AG09319 (cell line): Measurements from ENCODE around the gene CAND2.

Source experiments
- DNase-seq: peaks from one replicate; pipeline ENCODE4 v3.0.0-alpha.2; 2010; ENCODE audit warnings: low read depth; ENCODE audit errors: extremely low read depth
- CTCF ChIP-seq: IDR thresholded peaks from 2 replicates; pipeline ENCODE4 v1.5.1; 2011; ENCODE audit warnings: low read depth, mild to moderate bottlenecking, inconsistent platforms, low read length, moderate library complexity

The CAND2 gene

DNA sequence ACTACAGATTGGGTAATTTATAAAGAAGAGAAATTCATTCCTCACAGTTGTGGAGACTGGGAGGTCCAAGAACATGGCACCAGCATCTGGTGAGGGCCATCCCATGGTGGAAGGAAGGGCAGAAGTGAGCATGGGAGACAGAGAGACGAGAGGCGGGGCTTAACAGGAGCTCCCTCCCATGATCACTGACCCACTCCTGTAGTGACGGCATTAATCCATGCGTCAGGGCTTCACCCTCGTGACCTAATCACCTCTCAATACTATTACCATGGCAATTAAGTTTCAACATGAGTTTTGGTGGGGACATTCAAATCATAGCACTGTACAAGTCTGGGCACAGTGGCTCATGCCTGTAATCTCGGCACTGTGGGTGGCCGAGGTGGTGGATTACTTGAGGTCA lies 27.8 kb downstream of the CAND2 start:
- DNase-seq: no peak
- TF ChIP-seq CTCF: no peak

DNA sequence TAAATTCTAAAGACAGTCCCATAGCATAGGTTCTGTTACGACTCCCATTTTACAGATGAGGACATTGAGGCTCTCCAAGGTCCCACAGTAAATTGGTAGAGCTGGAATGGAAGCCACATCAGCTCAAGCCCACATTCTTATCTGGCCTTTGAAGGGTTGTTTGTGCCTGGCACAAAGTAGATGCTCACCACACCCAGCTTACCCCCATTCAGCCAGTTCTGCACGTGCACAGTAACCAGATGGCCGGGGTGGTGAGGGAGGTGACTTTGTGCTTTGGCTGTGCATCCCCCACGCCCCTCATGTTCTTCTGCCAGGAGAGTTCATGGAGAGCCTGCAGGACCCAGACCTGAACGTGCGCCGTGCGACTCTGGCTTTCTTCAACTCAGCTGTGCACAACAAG lies 28.7 kb downstream of the CAND2 start:
- TF ChIP-seq CTCF: no peak
- no peak for DNase-seq

GRCh38 chr3:12828751-12829150 lies 32.3 kb downstream of the CAND2 start:
- no peak for TF ChIP-seq CTCF
- DNase-seq: no peak

DNA sequence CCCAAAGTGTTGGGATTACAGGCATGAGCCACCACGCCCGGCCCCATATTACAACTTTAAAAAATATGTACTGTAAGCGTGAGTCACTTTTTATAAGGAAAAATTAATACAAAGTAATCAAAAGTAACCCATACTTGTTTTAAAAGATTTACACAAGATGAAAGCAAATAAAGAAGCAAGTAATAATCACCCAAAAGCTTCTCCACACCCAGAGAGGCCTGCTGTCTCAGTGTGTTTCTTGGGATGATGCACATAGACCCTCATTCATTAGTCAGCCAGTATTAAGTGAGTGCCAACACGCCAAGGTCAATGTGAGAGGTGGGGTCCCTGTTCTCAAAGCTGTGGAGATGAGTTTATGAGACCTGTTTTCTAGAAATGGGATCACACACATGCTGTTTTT lies 32.9 kb downstream of the CAND2 start:
- no peak for DNase-seq
- TF ChIP-seq CTCF: no peak

DNA sequence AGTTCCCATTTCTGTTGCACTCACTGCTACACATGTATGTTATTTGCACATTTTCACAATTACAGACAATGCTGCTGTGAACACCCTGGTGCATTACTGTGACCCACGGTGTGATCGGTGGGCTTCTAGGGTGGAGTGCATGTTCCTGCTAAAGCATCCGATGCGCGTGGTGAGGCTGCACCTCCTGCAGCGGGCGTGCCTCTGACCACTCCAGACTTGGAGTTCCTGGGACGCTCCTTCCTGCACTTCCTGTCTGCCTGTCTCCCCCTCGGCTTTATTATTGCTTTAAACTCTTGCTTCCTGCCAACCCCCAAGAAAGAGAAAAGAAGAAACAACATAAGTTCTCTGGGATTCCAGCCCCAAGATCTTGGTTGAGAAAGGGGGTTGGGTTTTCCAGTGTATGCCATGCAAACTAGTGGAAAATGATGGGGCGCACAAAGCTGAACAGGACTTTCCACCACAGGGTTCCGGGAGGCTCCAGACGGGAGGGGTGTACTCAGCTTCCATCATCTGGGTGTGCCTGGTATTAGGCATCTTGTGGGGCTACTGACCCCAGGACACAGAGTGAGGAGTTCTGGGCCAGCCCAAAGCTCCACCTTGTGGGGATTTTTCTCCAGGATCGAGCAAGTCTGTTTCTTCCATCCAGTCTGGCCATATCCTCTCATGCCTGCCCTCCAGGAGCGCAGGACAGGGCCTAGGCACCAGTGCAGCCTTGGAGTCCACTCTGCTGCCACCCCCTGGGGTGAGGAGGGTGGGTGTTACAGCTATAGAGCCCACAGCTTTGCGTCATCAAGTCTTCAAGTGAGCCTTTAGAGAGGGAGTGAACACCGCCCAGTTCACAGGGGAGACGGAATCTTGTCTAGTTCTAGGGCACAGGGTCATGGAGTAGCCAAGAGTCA lies 33.7 kb downstream of the CAND2 start:
- DNase-seq: no peak
- TF ChIP-seq CTCF: no peak

GRCh38 chr3:12830785-12831156 lies 34.3 kb downstream of the CAND2 start:
- peak; percentile 2 for TF ChIP-seq CTCF
- DNase-seq: no peak

- no peak for DNase-seq
- TF ChIP-seq CTCF: no peak
Observed at GRCh38 chr3:12831301-12831866, 34.9 kb downstream of the CAND2 start.
